ENCODE measurements around the gene FOCAD. TPM values are rescaled to one million over a fixed set of nuclear protein-coding genes. Genes with fewer than 3 reads are reported as not detected.
A peak's percentile ranks its signal among the peaks of the same experiment; 100 is the strongest.
"Not testable (repeated sequence)": the region's sequence is repeated elsewhere in the genome, so short reads cannot be mapped to it uniquely, and the experiment has no call there.

FOCAD gene
- total RNA-seq, 6 experiments from 2014 or later, result 31.8 to 46.7 (median 39.2) TPM

DNA sequence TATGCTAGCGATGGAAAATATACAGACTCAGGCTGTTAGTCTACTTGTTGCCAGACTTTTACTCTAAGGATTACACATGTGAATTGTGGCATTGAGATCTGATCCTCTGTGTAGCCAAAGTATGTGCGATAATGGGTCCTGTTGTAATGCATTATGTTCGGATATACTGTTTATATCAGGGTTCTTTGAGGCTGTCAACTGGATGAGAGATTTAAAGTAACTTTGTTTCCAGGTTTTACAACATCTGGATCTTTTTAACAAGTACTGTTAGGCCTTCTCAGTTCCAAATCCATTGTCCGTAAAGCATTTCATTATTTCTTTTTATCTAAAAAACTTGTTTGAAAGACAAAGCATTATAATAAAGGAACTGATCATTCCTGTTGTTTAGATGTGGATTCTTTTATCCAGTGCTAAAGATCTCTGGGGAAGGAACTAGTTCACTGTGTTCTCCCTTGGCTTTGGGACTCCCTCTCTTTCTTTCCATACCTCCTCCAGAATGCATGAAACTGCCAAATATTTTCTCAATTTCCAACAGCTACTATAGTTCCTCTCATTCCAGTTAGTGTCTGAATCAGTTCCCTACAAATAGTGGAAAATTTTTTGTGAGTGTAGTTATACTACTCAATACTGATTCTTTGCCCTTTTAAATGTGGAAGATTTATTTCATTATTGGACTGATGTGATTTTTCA lies 278.6 kb downstream of the FOCAD start:
- DNase-seq, result no peak
- H3K27ac Mint-ChIP-seq, result no peak overlapping the region
- no peaks in the 10 kb centered on the region for H3K27me3 Mint-ChIP-seq (ENCODE audit: insufficient read depth)
- TF ChIP-seq, protein P1, sequence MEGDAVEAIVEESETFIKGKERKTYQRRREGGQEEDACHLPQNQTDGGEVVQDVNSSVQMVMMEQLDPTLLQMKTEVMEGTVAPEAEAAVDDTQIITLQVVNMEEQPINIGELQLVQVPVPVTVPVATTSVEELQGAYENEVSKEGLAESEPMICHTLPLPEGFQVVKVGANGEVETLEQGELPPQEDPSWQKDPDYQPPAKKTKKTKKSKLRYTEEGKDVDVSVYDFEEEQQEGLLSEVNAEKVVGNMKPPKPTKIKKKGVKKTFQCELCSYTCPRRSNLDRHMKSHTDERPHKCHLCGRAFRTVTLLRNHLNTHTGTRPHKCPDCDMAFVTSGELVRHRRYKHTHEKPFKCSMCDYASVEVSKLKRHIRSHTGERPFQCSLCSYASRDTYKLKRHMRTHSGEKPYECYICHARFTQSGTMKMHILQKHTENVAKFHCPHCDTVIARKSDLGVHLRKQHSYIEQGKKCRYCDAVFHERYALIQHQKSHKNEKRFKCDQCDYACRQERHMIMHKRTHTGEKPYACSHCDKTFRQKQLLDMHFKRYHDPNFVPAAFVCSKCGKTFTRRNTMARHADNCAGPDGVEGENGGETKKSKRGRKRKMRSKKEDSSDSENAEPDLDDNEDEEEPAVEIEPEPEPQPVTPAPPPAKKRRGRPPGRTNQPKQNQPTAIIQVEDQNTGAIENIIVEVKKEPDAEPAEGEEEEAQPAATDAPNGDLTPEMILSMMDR (IDR thresholded peaks at IDR 0.05), result no peak
- H3K4me3 Mint-ChIP-seq, result no peak overlapping the region
- peaks cover 19% of the 10 kb centered on the region for H3K4me1 Mint-ChIP-seq (ENCODE audit: low read depth)
- peaks cover 11% of the 10 kb centered on the region for H3K36me3 Mint-ChIP-seq (ENCODE audit: low read depth)
- H3K9me3 Mint-ChIP-seq, result no peaks in the 10 kb centered on the region

DNA sequence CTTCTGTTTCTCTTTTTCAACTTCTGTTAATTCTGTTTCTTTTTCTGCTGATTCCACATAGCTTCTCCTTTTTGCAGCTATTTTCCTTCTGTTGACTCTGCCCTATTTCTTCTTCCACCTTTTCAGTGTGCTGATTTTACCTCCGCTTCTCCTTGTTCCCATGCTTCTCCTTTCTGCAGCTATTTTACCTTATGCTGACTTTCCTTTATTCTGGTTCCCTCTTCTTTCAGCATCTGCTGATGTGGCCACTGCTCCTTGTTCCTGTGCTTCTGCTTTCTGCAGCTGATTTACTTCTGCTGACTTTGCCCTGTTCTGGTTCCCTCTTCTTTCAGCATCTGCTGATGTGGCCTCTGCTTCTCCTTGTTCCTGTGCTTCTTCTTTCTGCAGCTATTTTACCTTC lies 288.6 kb downstream of the FOCAD start:
- Mint-ChIP-seq H3K9me3 (peaks cover 8% of the 10 kb centered on the region; the same call in 1 of the 2 replicates), H3K4me1 (ENCODE audit: low read depth) (no peaks in the 10 kb centered on the region), H3K27ac (no peak overlapping the region), H3K27me3 (ENCODE audit: insufficient read depth) (no peaks in the 10 kb centered on the region), H3K4me3 (no peak overlapping the region), H3K36me3 (ENCODE audit: low read depth) (peaks cover 17% of the 10 kb centered on the region)
- TF ChIP-seq, protein P1 (IDR thresholded peaks at IDR 0.05), result no peak
- no peak for DNase-seq

DNA sequence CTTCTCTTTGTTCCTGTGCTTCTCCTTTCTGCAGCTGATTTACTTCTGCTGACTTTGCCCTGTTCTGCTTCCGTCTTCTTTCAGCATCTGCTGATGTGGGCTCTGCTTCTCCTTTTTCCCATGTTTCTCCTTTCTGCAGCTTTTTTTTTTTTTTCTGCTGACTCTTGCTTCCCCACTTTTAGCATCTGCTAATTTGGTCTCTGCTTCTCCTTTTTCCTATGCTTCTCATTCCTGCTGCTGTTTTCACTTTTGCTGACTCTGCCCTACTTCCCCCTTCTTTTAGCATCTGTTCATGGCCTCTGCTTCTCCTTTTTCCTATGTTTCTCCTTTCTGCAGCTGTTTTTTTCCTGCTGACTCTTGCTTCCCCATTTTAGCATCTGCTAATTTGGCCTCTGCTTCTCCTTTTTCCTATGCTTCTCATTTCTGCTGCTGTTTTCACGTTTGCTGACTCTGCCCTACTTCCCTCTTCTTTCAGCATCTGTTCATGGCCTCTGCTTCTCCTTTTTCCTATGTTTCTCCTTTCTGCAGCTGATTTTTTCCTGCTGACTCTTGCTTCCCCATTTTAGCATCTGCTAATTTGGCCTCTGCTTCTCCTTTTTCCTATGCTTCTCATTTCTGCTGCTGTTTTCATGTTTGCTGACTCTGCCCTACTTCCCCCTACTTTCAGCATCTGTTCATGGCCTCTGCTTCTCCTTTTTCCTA lies 289.3 kb downstream of the FOCAD start:
- not testable (repeated sequence) for H3K9me3 Mint-ChIP-seq; H3K27ac Mint-ChIP-seq; H3K4me1 Mint-ChIP-seq (ENCODE audit: low read depth); H3K4me3 Mint-ChIP-seq; H3K27me3 Mint-ChIP-seq (ENCODE audit: insufficient read depth); DNase-seq
- peaks cover 17% of the 10 kb centered on the region for H3K36me3 Mint-ChIP-seq (ENCODE audit: low read depth)

DNA sequence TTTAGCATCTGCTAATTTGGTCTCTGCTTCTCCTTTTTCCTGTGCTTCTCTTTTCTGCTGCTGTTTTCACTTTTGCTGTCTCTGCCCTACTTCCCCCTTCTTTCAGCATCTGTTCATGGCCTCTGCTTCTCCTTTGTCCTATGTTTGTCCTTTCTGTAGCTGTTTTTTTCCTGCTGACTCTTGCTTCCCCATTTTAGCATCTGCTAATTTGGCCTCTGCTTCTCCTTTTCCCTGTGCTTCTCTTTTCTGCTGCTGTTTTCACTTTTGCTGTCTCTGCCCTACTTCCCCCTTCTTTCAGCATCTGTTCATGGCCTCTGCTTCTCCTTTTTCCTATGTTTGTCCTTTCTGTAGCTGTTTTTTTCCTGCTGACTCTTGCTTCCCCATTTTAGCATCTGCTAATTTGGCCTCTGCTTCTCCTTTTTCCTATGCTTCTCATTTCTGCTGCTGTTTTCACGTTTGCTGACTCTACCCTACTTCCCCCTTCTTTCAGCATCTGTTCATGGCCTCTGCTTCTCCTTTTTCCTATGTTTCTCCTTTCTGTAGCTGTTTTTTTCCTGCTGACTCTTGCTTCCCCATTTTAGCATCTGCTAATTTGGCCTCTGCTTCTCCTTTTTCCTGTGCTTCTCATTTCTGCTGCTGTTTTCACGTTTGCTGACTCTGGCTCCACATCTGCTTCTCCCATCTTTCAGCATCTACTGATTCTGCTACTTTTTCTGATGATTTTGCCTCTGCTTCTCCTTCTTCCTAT lies 290.3 kb downstream of the FOCAD start:
- H3K27ac Mint-ChIP-seq; H3K27me3 Mint-ChIP-seq (ENCODE audit: insufficient read depth): not testable (repeated sequence)

DNA sequence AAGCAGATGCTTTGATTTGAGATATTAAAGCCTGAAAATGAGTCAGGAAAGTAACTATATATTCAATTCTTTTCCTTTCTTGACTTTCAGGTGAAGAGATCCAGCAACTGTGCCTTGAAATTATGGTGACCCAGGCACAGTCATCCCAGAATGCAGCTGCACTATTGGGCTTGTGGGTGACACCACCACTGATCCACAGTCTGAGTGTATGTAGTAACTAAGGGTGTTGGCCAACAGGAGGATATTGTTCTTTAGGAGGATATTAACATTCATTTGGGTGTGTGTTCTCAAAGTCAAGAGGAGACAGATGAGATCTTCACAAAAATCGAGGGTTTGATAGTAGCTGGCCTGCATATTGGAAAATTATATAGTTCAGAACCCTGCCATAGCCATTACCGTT lies 294.2 kb downstream of the FOCAD start:
- H3K4me3 Mint-ChIP-seq, result no peak overlapping the region
- H3K36me3 Mint-ChIP-seq (ENCODE audit: low read depth), result peaks cover 13% of the 10 kb centered on the region
- no peaks in the 10 kb centered on the region for H3K9me3 Mint-ChIP-seq
- H3K27ac Mint-ChIP-seq, result no peak overlapping the region
- TF ChIP-seq, protein P1 (IDR thresholded peaks at IDR 0.05), result no peak
- no peak for DNase-seq
- no peaks in the 10 kb centered on the region for H3K27me3 Mint-ChIP-seq (ENCODE audit: insufficient read depth)
- H3K4me1 Mint-ChIP-seq (ENCODE audit: low read depth), result peaks cover 28% of the 10 kb centered on the region

More for the DNA sequence above, 290.3 kb downstream of the FOCAD start:
- not testable (repeated sequence) for H3K4me3 Mint-ChIP-seq; DNase-seq; H3K9me3 Mint-ChIP-seq; H3K4me1 Mint-ChIP-seq (ENCODE audit: low read depth)
- H3K36me3 Mint-ChIP-seq (ENCODE audit: low read depth), result peaks cover 17% of the 10 kb centered on the region

DNA sequence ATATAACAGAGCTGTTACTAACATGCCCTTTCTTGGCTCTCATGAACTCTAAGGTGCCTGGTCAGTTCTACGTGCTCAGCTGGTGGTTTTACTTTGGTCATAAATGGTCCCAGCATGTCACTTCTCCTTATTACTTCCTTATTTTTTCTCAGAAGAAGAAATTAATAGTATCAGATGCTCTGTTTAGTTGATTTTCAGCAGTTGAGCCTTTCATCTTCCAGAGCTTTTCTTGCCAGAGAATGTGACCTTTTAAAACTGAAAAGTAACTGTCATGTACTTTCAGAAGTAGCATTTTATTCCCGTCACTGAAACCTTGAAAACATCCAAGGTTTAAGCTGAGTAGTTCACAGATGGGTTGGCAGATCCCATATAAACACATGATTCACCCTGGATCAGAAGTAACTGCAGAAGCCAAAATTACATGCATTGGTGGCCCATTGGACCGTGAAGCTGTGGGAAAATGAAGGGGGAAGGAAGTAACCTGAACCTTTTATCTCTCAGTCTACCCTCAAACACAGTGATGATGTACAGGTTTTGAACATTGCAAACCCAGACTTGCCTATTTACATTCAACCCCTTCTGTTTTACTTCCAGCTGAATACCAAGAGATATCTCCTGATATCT lies 296.9 kb downstream of the FOCAD start:
- TF ChIP-seq, protein P1 (IDR thresholded peaks at IDR 0.05), result no peak

More for the DNA sequence above, 296.9 kb downstream of the FOCAD start:
- Mint-ChIP-seq H3K27ac (peak overlapping the region; percentile 76), H3K4me1 (ENCODE audit: low read depth) (peaks cover 28% of the 10 kb centered on the region), H3K4me3 (peak overlapping the region; percentile 74), H3K9me3 (no peaks in the 10 kb centered on the region), H3K27me3 (ENCODE audit: insufficient read depth) (no peaks in the 10 kb centered on the region), H3K36me3 (ENCODE audit: low read depth) (peaks cover 13% of the 10 kb centered on the region)
- peak; percentile 74 for DNase-seq

All from HFFc6 (cell line).